Stimulated activated CD4-positive, alpha-beta T cell treated with anti-CD3 and anti-CD28 coated beads, Interleukin-4, amount 100 ng/mL, for 4 hours (primary cell): ENCODE measurements around the gene MTF1.
A peak's percentile ranks its signal among the peaks of the same experiment; 100 is the strongest.

Experiments used
- DNase-seq, 2 experiments: peaks; one replicate each; pipeline ENCODE4 v3.0.0-alpha.2; 2020

The MTF1 gene

GRCh38 chr1:37825506-37825905, 33.9 kb downstream of the MTF1 start:
- no peak for DNase-seq

GRCh38 chr1:37824001-37824400, 35.4 kb downstream of the MTF1 start:
- DNase-seq: no peak

GRCh38 chr1:37822906-37823815, 36.2 kb downstream of the MTF1 start:
- no peak for DNase-seq

GRCh38 chr1:37821481-37821880, 37.9 kb downstream of the MTF1 start:
- DNase-seq: no peak

GRCh38 chr1:37817481-37817880, 41.9 kb downstream of the MTF1 start:
- no peak for DNase-seq

GRCh38 chr1:37814252-37814651, 45.1 kb downstream of the MTF1 start:
- DNase-seq: no peak

GRCh38 chr1:37813529-37814145, 45.8 kb downstream of the MTF1 start:
- DNase-seq: no peak

- peak; percentile 50 to 60 for DNase-seq
Measured at GRCh38 chr1:37811027-37811655, 48.3 kb downstream of the MTF1 start.

- DNase-seq: no peak
Measured at GRCh38 chr1:37809942-37810341, 49.5 kb downstream of the MTF1 start.

GRCh38 chr1:37808369-37809319, 50.7 kb downstream of the MTF1 start:
- DNase-seq: peak in 1 of 2 experiments; percentile 15

GRCh38 chr1:37807555-37808368, 51.6 kb downstream of the MTF1 start, which contains the start of the genes C1orf122 and YRDC:
Gene C1orf122, plus strand, starts transcription at chr1:37807790. Its CDS starts 615 bp downstream, at chr1:37808405.
Gene YRDC, minus strand, starts transcription at chr1:37808208. Its CDS starts 28 bp downstream, at chr1:37808180.
- peak; percentile 91 to 93 for DNase-seq

GRCh38 chr1:37807220-37807554, 52.2 kb downstream of the MTF1 start:
- DNase-seq: no peak

GRCh38 chr1:37802439-37802838, 57.0 kb downstream of the MTF1 start:
- DNase-seq: no peak

GRCh38 chr1:37797750-37798345, 61.5 kb downstream of the MTF1 start:
- DNase-seq: no peak

- DNase-seq: peak in 1 of 2 experiments; percentile 48
Measured at GRCh38 chr1:37795340-37796125, 63.9 kb downstream of the MTF1 start.

GRCh38 chr1:37794372-37795339, 64.7 kb downstream of the MTF1 start:
- DNase-seq: no peak

- DNase-seq: peak; percentile 4 to 27
Measured at GRCh38 chr1:37793773-37794371, 65.5 kb downstream of the MTF1 start, which contains the start of gene MANEAL. Gene MANEAL, plus strand, starts transcription at chr1:37793847. Its CDS starts 336 bp downstream, at chr1:37794183.

GRCh38 chr1:37792943-37793686, 66.3 kb downstream of the MTF1 start:
- DNase-seq: no peak
